CD4-positive, alpha-beta T cell (primary cell): ENCODE data around the gene CLDN22. TPM values are rescaled to one million over a fixed set of nuclear protein-coding genes. Genes with fewer than 3 reads are reported as not detected.

Source experiments
- ATAC-seq: fragments of 200-7000 bp; cut with Tn5 transposase; one replicate; pipeline ENCODE4 v1.10.0; 2022; ENCODE audit warnings: mild to moderate bottlenecking; ENCODE audit not compliant: poor library complexity
- CTCF ChIA-PET: fragments of 350-600 bp; sonication (Branson Sonifier 250); formaldehyde crosslinking; loops from one replicate; lab custom pipeline; 2021; ENCODE audit warnings: antibody characterized with exemption, inconsistent platforms; lab: Charles Lee
- POLR2A ChIA-PET: fragments of 350-600 bp; sonication (Branson Sonifier 250); formaldehyde crosslinking; loops from one replicate; lab custom pipeline; 2021; ENCODE audit warnings: antibody characterized with exemption, inconsistent platforms; lab: Charles Lee
- DNase-seq, 14 experiments: peaks; one replicate each; pipeline ENCODE4 v3.0.0-alpha.2; 2013 to 2020; ENCODE audit warnings: mixed read lengths in 2 of 14
- H3K27ac ChIP-seq, 2 donors: one replicate each; pipeline versions ENCODE4 v1.5.1 to v1.7.0; 2013; ENCODE audit warnings: low read length in 2 of 2, low read depth in 1 of 2, mild to moderate bottlenecking in 1 of 2
- H3K27me3 ChIP-seq, 2 experiments: 1 replicate in 1 of 2; 2 replicates in 1 of 2; pipeline versions ENCODE4 v1.6.1 to v1.7.0; 2013; ENCODE audit warnings: low read length in 2 of 2, control low read depth in 1 of 2, mild to moderate bottlenecking in 1 of 2, moderate library complexity in 1 of 2; ENCODE audit not compliant: insufficient read depth in 2 of 2, control insufficient read depth in 1 of 2
- H3K36me3 ChIP-seq: one replicate; pipeline ENCODE4 v1.6.1; 2013; ENCODE audit warnings: low read length, control low read depth; ENCODE audit not compliant: insufficient read depth
- H3K4me1 ChIP-seq: one replicate; pipeline ENCODE4 v1.6.1; 2013; ENCODE audit warnings: low read length, control low read depth; ENCODE audit not compliant: insufficient read depth
- H3K4me3 ChIP-seq: one replicate; pipeline ENCODE4 v1.5.1; 2013; ENCODE audit warnings: mild to moderate bottlenecking, low read length, moderate library complexity
- H3K9me3 ChIP-seq, 2 experiments: 1 replicate in 1 of 2; 2 replicates in 1 of 2; pipeline versions ENCODE4 v1.6.1 to v1.7.0; 2013; ENCODE audit warnings: low read length in 2 of 2, mild to moderate bottlenecking in 2 of 2, control low read depth in 1 of 2, moderate library complexity in 1 of 2; ENCODE audit not compliant: control insufficient read depth in 1 of 2, insufficient read depth in 1 of 2
- H3K27ac Mint-ChIP-seq: one replicate; pipeline ENCODE4 v1.8.0; 2020; ENCODE audit warnings: mixed read lengths
- H3K27me3 Mint-ChIP-seq: one replicate; pipeline ENCODE4 v1.8.0; 2021; ENCODE audit warnings: mixed read lengths
- H3K36me3 Mint-ChIP-seq: one replicate; pipeline ENCODE4 v1.8.0; 2021; ENCODE audit warnings: low read depth, mixed read lengths
- H3K4me1 Mint-ChIP-seq: one replicate; pipeline ENCODE4 v1.8.0; 2021; ENCODE audit warnings: low read depth, mixed read lengths
- H3K4me3 Mint-ChIP-seq: one replicate; pipeline ENCODE4 v1.8.0; 2020; ENCODE audit warnings: mild to moderate bottlenecking, mixed read lengths
- H3K9me3 Mint-ChIP-seq: one replicate; pipeline ENCODE4 v1.8.0; 2020; ENCODE audit warnings: mixed read lengths
- intact Hi-C, 2 experiments: fragments of 100-400 bp; cut with DNase I in 1 of 2; cut with micrococcal nuclease in 1 of 2; formaldehyde crosslinking; loops; one replicate each; pipeline versions ENCODE4 v1.15.1 to v1.9.0; 2023 to 2025; cut with DNase I, micrococcal nuclease
- total RNA-seq, 174 experiments: library from RNA in 2 of 174; stranded (reverse) in 2 of 174; gene quantifications; one replicate each; pipeline ENCODE4 v1.2.3 and lab custom pipeline; 2021 to 2026
- TF ChIP-seq, protein P1 (sequence below): fragments of 200-600 bp; IDR thresholded peaks from one replicate; pipeline ENCODE4 v1.8.0; 2022; ENCODE audit warnings: antibody characterized with exemption, mild to moderate bottlenecking

Gene CLDN22
- total RNA-seq, 2 experiments from 2014 or later: not detected

DNA sequence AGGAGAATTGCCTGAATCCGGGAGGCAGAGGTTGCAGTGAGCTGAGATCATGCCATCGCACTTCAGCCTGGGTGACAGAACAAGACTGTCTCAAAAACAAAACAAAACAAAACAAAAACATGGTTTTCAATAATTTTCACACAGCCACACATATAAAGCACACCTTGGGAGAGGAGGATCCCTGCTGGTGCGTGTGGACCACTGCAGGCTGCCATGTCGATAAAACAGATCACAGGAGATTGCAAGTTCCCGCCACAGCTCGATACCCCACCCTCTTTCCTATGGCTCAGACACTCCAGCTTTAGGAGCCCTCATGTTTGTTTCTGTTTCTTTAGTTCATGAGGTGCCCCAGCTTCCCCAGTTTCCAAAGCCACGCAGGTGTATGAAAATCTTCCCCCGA, 33.5 kb upstream of the CLDN22 start:
- no peak overlapping the region for H3K27ac ChIP-seq
- Mint-ChIP-seq H3K27ac (no peak overlapping the region), H3K9me3 (no peaks in the 10 kb centered on the region), H3K27me3 (peaks cover 46% of the 10 kb centered on the region), H3K4me1 (no peaks in the 10 kb centered on the region), H3K4me3 (no peak overlapping the region), H3K36me3 (no peaks in the 10 kb centered on the region)
- no peak for DNase-seq
- TF ChIP-seq, protein P1, sequence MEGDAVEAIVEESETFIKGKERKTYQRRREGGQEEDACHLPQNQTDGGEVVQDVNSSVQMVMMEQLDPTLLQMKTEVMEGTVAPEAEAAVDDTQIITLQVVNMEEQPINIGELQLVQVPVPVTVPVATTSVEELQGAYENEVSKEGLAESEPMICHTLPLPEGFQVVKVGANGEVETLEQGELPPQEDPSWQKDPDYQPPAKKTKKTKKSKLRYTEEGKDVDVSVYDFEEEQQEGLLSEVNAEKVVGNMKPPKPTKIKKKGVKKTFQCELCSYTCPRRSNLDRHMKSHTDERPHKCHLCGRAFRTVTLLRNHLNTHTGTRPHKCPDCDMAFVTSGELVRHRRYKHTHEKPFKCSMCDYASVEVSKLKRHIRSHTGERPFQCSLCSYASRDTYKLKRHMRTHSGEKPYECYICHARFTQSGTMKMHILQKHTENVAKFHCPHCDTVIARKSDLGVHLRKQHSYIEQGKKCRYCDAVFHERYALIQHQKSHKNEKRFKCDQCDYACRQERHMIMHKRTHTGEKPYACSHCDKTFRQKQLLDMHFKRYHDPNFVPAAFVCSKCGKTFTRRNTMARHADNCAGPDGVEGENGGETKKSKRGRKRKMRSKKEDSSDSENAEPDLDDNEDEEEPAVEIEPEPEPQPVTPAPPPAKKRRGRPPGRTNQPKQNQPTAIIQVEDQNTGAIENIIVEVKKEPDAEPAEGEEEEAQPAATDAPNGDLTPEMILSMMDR: no peak
- intact Hi-C loops: no loop called here
- H3K4me3 ChIP-seq: no peak overlapping the region
- ChIA-PET POLR2A (no interaction called here), CTCF (no interaction called here)
- no peaks in the 10 kb centered on the region for H3K36me3 ChIP-seq
- no peak for ATAC-seq
- no peaks in the 10 kb centered on the region for H3K4me1 ChIP-seq
- no peaks in the 10 kb centered on the region for H3K9me3 ChIP-seq
- peaks cover 3 to 4% of the 10 kb centered on the region in 2 experiments for H3K27me3 ChIP-seq

DNA sequence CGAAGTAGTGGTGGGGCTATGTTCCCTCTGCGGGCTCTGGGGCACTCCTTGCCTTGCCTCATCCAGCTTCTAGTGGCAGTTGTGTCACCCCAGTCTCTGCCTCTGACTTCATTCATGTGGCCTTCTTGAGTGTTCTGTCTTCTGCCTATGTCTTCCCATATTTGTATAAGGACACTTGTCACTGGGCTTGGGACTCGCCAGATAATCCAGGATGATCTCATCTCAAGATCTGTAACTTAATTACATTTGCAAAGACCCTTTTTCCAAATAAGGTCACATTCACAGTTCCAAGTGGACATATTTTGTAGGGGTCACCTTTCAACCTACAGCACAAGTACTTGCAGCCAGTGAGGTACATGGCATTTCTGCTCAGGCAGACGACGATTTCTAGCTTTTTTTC, 32.5 kb upstream of the CLDN22 start:
- H3K27ac ChIP-seq: no peak overlapping the region
- Mint-ChIP-seq H3K9me3 (no peaks in the 10 kb centered on the region), H3K4me1 (no peaks in the 10 kb centered on the region), H3K27me3 (peaks cover 49% of the 10 kb centered on the region), H3K27ac (no peak overlapping the region), H3K4me3 (no peak overlapping the region), H3K36me3 (no peaks in the 10 kb centered on the region)
- ChIA-PET CTCF (no interaction called here), POLR2A (no interaction called here)
- no peak for ATAC-seq
- no peak overlapping the region for H3K4me3 ChIP-seq
- intact Hi-C loops: no loop called here
- no peaks in the 10 kb centered on the region for H3K4me1 ChIP-seq
- H3K36me3 ChIP-seq: no peaks in the 10 kb centered on the region
- no peaks in the 10 kb centered on the region for H3K9me3 ChIP-seq
- peaks cover 3 to 13% of the 10 kb centered on the region in 2 experiments for H3K27me3 ChIP-seq
- DNase-seq: no peak
- TF ChIP-seq, protein P1: no peak

DNA sequence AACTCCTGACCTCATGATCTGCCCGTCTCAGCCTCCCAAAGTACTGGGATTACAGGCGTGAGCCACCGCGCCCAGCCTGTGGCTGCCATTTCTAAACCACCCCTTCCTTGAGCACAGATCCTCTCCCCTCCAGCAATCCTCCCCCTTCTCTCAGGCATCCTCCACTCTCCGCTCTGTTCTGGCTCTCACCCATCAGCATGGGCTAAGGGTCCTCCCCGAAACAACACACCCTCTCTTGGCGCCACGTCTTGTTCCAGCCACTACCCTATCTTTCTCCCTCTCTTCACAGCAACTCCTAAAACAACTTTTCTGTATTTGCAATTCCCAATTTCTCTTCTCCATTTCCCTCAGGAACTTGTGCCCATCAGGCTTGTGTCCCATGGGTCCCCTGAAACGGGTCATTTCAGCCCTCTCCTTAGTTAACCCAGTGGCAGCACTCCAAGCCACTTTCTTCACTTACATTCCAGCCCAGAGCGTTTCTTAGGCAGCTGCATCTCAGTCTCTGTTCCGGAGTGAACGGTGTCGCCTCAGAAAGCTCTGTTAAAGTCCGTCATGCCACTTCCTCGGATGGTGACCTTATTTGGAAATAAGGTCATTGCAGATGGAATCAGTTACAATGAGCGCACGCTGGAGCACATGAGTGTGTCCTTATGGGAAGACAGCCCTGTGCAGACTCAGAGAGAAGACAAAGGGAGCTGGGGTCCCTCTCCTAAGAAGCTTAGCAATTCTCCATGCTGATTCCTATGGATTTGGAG, 30.4 kb upstream of the CLDN22 start:
- Histone ChIP-seq H3K36me3 (no peaks in the 10 kb centered on the region), H3K4me3 (no peak overlapping the region), H3K27ac (no peak overlapping the region), H3K9me3 (no peaks in the 10 kb centered on the region), H3K4me1 (no peaks in the 10 kb centered on the region), H3K27me3 (peaks cover 0 to 13% of the 10 kb centered on the region in 2 experiments)
- intact Hi-C loops: no loop called here
- CTCF ChIA-PET: no interaction called here
- Mint-ChIP-seq H3K27ac (no peak overlapping the region), H3K4me3 (no peak overlapping the region), H3K9me3 (no peaks in the 10 kb centered on the region), H3K4me1 (no peaks in the 10 kb centered on the region), H3K36me3 (no peaks in the 10 kb centered on the region), H3K27me3 (peaks cover 53% of the 10 kb centered on the region)
- DNase-seq (no peak), ATAC-seq (no peak)
- TF ChIP-seq, protein P1: no peak
- POLR2A ChIA-PET: no interaction called here
